Osteoblast (primary cell): Measurements from ENCODE around the gene NTNG2. TPM values are rescaled to one million over a fixed set of nuclear protein-coding genes. Genes with fewer than 3 reads are reported as not detected.
"Not testable (repeated sequence)": the region's sequence is repeated elsewhere in the genome, so short reads cannot be mapped to it uniquely, and the experiment has no call there.

Experiments
- DNase-seq: peaks from one replicate; pipeline ENCODE4 v3.0.0; 2011; ENCODE audit warnings: low spot score, mixed read lengths; ENCODE audit not compliant: insufficient read length; ENCODE audit errors: missing footprints
- H2AFZ ChIP-seq: 2 replicates; pipeline ENCODE4 v1.6.0; 2011; ENCODE audit warnings: mild to moderate bottlenecking, low read length
- H3K27ac ChIP-seq: 2 replicates; pipeline ENCODE4 v1.5.1; 2011; ENCODE audit warnings: mild to moderate bottlenecking, low read depth, low read length, moderate library complexity
- H3K27me3 ChIP-seq: 2 replicates; pipeline ENCODE4 v1.6.0; 2012; ENCODE audit warnings: mild to moderate bottlenecking, control low read depth, inconsistent platforms, low read length, moderate library complexity; ENCODE audit not compliant: insufficient read depth
- H3K36me3 ChIP-seq: 2 replicates; pipeline ENCODE4 v1.5.1; 2011; ENCODE audit warnings: mild to moderate bottlenecking, low read length, control low read depth, moderate library complexity; ENCODE audit not compliant: insufficient read depth
- H3K4me1 ChIP-seq: 2 replicates; pipeline ENCODE4 v1.5.1; 2011; ENCODE audit warnings: mild to moderate bottlenecking, low read length, control low read depth, moderate library complexity; ENCODE audit not compliant: insufficient read depth
- H3K4me2 ChIP-seq: 2 replicates; pipeline ENCODE4 v1.6.0; 2011; ENCODE audit warnings: mild to moderate bottlenecking, low read length; ENCODE audit not compliant: insufficient read depth
- H3K4me3 ChIP-seq: fragments of 200-600 bp; sonication (generic); 3 replicates; pipeline ENCODE4 v1.5.1; 2012; ENCODE audit warnings: mild to moderate bottlenecking, low read length, inconsistent platforms; ENCODE audit not compliant: insufficient read depth
- H3K79me2 ChIP-seq: 2 replicates; pipeline ENCODE4 v1.6.0; 2012; ENCODE audit warnings: mild to moderate bottlenecking, low read length, control low read depth, inconsistent platforms; ENCODE audit not compliant: insufficient read depth
- H3K9me3 ChIP-seq: 2 replicates; pipeline ENCODE4 v1.5.1; 2011; ENCODE audit warnings: low read depth, low read length, control low read depth
- H4K20me1 ChIP-seq: 2 replicates; pipeline ENCODE4 v1.6.0; 2012; ENCODE audit warnings: mild to moderate bottlenecking, low read length, control low read depth; ENCODE audit not compliant: insufficient read depth
- CTCF ChIP-seq: IDR thresholded peaks from 2 replicates; pipeline ENCODE4 v1.5.1; 2011; ENCODE audit warnings: mild to moderate bottlenecking, low read depth, low read length, moderate library complexity; ENCODE audit errors: extremely low read depth
- total RNA-seq: library from RNA; depleted of rRNA; stranded (reverse); fragments of >200 nt; gene quantifications from 2 replicates; pipeline ENCODE4 v1.2.3, GENCODE V29; 2012

NTNG2 gene
- total RNA-seq, 1 donor = 9.4 TPM

GRCh38 chr9:132126680-132127236, 35.1 kb upstream of the NTNG2 start:
- Histone ChIP-seq H4K20me1 (no peaks in the 10 kb centered on the region), H3K36me3 (no peaks in the 10 kb centered on the region), H3K4me3 (no peak overlapping the region), H3K27me3 (peaks cover 93% of the 10 kb centered on the region), H3K4me2 (no peak overlapping the region), H3K79me2 (no peaks in the 10 kb centered on the region), H3K27ac (no peak overlapping the region), H2AFZ (no peak overlapping the region), H3K9me3 (no peaks in the 10 kb centered on the region), H3K4me1 (no peaks in the 10 kb centered on the region)
- no peak for TF ChIP-seq CTCF
- DNase-seq = peak; percentile 85

- no peak overlapping the region for H2AFZ ChIP-seq
- no peaks in the 10 kb centered on the region for H3K36me3 ChIP-seq
- no peak overlapping the region for H3K4me3 ChIP-seq
- no peak overlapping the region for H3K4me2 ChIP-seq
- no peak for TF ChIP-seq CTCF
- H3K27ac ChIP-seq = no peak overlapping the region
- H3K4me1 ChIP-seq = no peaks in the 10 kb centered on the region
- no peaks in the 10 kb centered on the region for H4K20me1 ChIP-seq
- H3K79me2 ChIP-seq = no peaks in the 10 kb centered on the region
- DNase-seq = no peak
- H3K27me3 ChIP-seq = peaks cover 89% of the 10 kb centered on the region
- no peaks in the 10 kb centered on the region for H3K9me3 ChIP-seq
Observed at GRCh38 chr9:132127888-132128534, 33.8 kb upstream of the NTNG2 start.

GRCh38 chr9:132129535-132129934, 32.3 kb upstream of the NTNG2 start:
- no peaks in the 10 kb centered on the region for H3K4me1 ChIP-seq
- H3K27me3 ChIP-seq = peaks cover 82% of the 10 kb centered on the region
- H2AFZ ChIP-seq = no peak overlapping the region
- DNase-seq = no peak
- H4K20me1 ChIP-seq = no peaks in the 10 kb centered on the region
- TF ChIP-seq CTCF = no peak
- H3K9me3 ChIP-seq = no peaks in the 10 kb centered on the region
- no peak overlapping the region for H3K27ac ChIP-seq
- H3K79me2 ChIP-seq = no peaks in the 10 kb centered on the region
- H3K4me3 ChIP-seq = no peak overlapping the region
- H3K36me3 ChIP-seq = no peaks in the 10 kb centered on the region
- no peak overlapping the region for H3K4me2 ChIP-seq

- not testable (repeated sequence) for DNase-seq, H3K4me3 ChIP-seq, H3K4me1 ChIP-seq, H3K27ac ChIP-seq, H2AFZ ChIP-seq, H3K4me2 ChIP-seq, H3K79me2 ChIP-seq, H3K36me3 ChIP-seq, H3K9me3 ChIP-seq, H4K20me1 ChIP-seq
- H3K27me3 ChIP-seq = peaks cover 60% of the 10 kb centered on the region
Observed at GRCh38 chr9:132134085-132134484, 27.8 kb upstream of the NTNG2 start.
